WTC11 (cell line): ENCODE results near the gene PPP1R2. TPM values are rescaled to one million over a fixed set of nuclear protein-coding genes. Genes with fewer than 3 reads are reported as not detected.

Experiments
- ATAC-seq: fragments of 200-7000 bp; cut with Tn5 transposase; 2 replicates; pipeline ENCODE4 v1.10.0; 2021; ENCODE audit warnings: mild to moderate bottlenecking, moderate library complexity
- CTCF ChIA-PET: fragments of 300-600 bp; sonication (Branson Sonifier 250); formaldehyde crosslinking; loops from one replicate; lab custom pipeline; 2021; ENCODE audit warnings: antibody characterized with exemption; lab: Charles Lee
- POLR2A ChIA-PET: fragments of 350-600 bp; sonication (Branson Sonifier 250); formaldehyde crosslinking; loops from one replicate; lab custom pipeline; 2021; ENCODE audit warnings: antibody characterized with exemption; lab: Charles Lee
- DNase-seq: peaks from one replicate; pipeline ENCODE4 v3.0.0; 2021; ENCODE audit warnings: low spot score
- H3K27ac Mint-ChIP-seq: 2 replicates; pipeline ENCODE4 v1.8.0; 2021; ENCODE audit warnings: mixed read lengths
- H3K27me3 Mint-ChIP-seq: 2 replicates; pipeline ENCODE4 v1.8.0; 2021; ENCODE audit warnings: low read depth, mild to moderate bottlenecking, moderate library complexity, mixed read lengths
- H3K36me3 Mint-ChIP-seq: 2 replicates; pipeline ENCODE4 v1.8.0; 2021; ENCODE audit warnings: mixed read lengths
- H3K4me1 Mint-ChIP-seq: 2 replicates; pipeline ENCODE4 v1.8.0; 2022; ENCODE audit warnings: mixed read lengths
- H3K4me3 Mint-ChIP-seq: 2 replicates; pipeline ENCODE4 v1.8.0; 2021; ENCODE audit warnings: mild to moderate bottlenecking, moderate library complexity, mixed read lengths
- H3K9me3 Mint-ChIP-seq: 2 replicates; pipeline ENCODE4 v1.8.0; 2021; ENCODE audit warnings: mixed read lengths
- ATF2 ChIP-seq: sonication (generic); formaldehyde crosslinking; IDR thresholded peaks from 2 replicates; pipeline ENCODE4 v1.8.1; 2022; ENCODE audit warnings: low read depth, missing genetic modification reagents, borderline replicate concordance
- ELF4 ChIP-seq: sonication (generic); formaldehyde crosslinking; IDR thresholded peaks from 2 replicates; pipeline ENCODE4 v1.8.1; 2022; ENCODE audit warnings: low read depth, mild to moderate bottlenecking, moderate library complexity, missing genetic modification reagents
- ESRRA ChIP-seq: sonication (generic); formaldehyde crosslinking; IDR thresholded peaks from 2 replicates; pipeline ENCODE4 v1.8.1; 2022; ENCODE audit warnings: mild to moderate bottlenecking, missing genetic modification reagents, borderline replicate concordance
- FOXP1 ChIP-seq: sonication (generic); formaldehyde crosslinking; IDR thresholded peaks from 2 replicates; pipeline ENCODE4 v1.8.0; 2022; ENCODE audit warnings: missing genetic modification reagents, mild to moderate bottlenecking, moderate library complexity, borderline replicate concordance
- IRF2 ChIP-seq: sonication (generic); formaldehyde crosslinking; IDR thresholded peaks from 2 replicates; pipeline ENCODE4 v1.8.0; 2022; ENCODE audit warnings: low read depth, missing genetic modification reagents, borderline replicate concordance
- JAZF1 ChIP-seq: fragments of 250-450 bp; sonication (Bioruptor Pico); IDR thresholded peaks from 2 replicates; pipeline ENCODE4 v1.9.0; 2021; ENCODE audit warnings: moderate library complexity, mild to moderate bottlenecking, inconsistent platforms
- MAX ChIP-seq: sonication (generic); formaldehyde crosslinking; IDR thresholded peaks from 2 replicates; pipeline ENCODE4 v1.8.0; 2022; ENCODE audit warnings: mild to moderate bottlenecking, missing genetic modification reagents
- MXD4 ChIP-seq: fragments of 250-450 bp; sonication (Bioruptor Pico); IDR thresholded peaks from 2 replicates; pipeline ENCODE4 v1.8.0; 2021; ENCODE audit warnings: mild to moderate bottlenecking, moderate library complexity, borderline replicate concordance
- PREB ChIP-seq: sonication (generic); formaldehyde crosslinking; IDR thresholded peaks from 2 replicates; pipeline ENCODE4 v1.8.1; 2022; ENCODE audit warnings: mild to moderate bottlenecking, missing genetic modification reagents, moderate library complexity, borderline replicate concordance
- USF1 ChIP-seq: sonication (generic); formaldehyde crosslinking; IDR thresholded peaks from 2 replicates; pipeline ENCODE4 v1.8.0; 2022; ENCODE audit warnings: mild to moderate bottlenecking, missing genetic modification reagents
- ZNF219 ChIP-seq: sonication (generic); formaldehyde crosslinking; IDR thresholded peaks from 2 replicates; pipeline ENCODE4 v1.8.0; 2023; ENCODE audit warnings: missing genetic modification reagents, mild to moderate bottlenecking, borderline replicate concordance
- ZNF416 ChIP-seq: fragments of 250-450 bp; sonication (Bioruptor Pico); IDR thresholded peaks from 2 replicates; pipeline ENCODE4 v1.9.0; 2021; ENCODE audit warnings: mild to moderate bottlenecking, inconsistent platforms
- ZNF425 ChIP-seq: fragments of 250-450 bp; sonication (Bioruptor Pico); conservative IDR thresholded peaks from 2 replicates; pipeline ENCODE4 v1.9.0; 2021; ENCODE audit warnings: mild to moderate bottlenecking
- ZNF671 ChIP-seq: fragments of 250-450 bp; sonication (Bioruptor Pico); IDR thresholded peaks from 2 replicates; pipeline ENCODE4 v1.8.0; 2021; ENCODE audit warnings: mild to moderate bottlenecking
- ZSCAN18 ChIP-seq: fragments of 250-450 bp; sonication (Bioruptor Pico); IDR thresholded peaks from 2 replicates; pipeline ENCODE4 v2.1.2; 2022; ENCODE audit warnings: mild to moderate bottlenecking, moderate library complexity
- total RNA-seq: library from RNA; stranded (reverse); gene quantifications from 3 replicates; pipeline ENCODE4 v1.2.3, GENCODE V29; 2021

PPP1R2 gene
- total RNA-seq, 1 experiment from 2014 or later = 28.1 TPM

- Mint-ChIP-seq H3K9me3 (no peaks in the 10 kb centered on the region), H3K4me3 (no peak overlapping the region), H3K36me3 (no peaks in the 10 kb centered on the region), H3K27ac (no peak overlapping the region), H3K27me3 (peaks cover 17% of the 10 kb centered on the region), H3K4me1 (peaks cover 12% of the 10 kb centered on the region)
- CTCF ChIA-PET = interaction anchor here (1.3 to 2.3 kb wide), 2 partner anchors 23 to 294 kb away, joined by 3 to 7 read pairs; no protein-coding TSS in a partner anchor
- DNase-seq (no peak), ATAC-seq (no peak)
- POLR2A ChIA-PET = no interaction called here
- no peak for TF ChIP-seq MXD4 (CRISPR knock-in tag)
Measured at GRCh38 chr3:195557322-195557721, 14.2 kb upstream of the PPP1R2 start.

- Mint-ChIP-seq H3K27me3 (peaks cover 21% of the 10 kb centered on the region), H3K27ac (no peak overlapping the region), H3K4me1 (peaks cover 13% of the 10 kb centered on the region), H3K36me3 (no peaks in the 10 kb centered on the region), H3K4me3 (no peak overlapping the region), H3K9me3 (no peaks in the 10 kb centered on the region)
- ChIA-PET POLR2A (no interaction called here), CTCF (interaction anchor here (0.9 to 3.2 kb wide), 8 partner anchors 10 to 303 kb away, joined by 3 to 16 read pairs (median 4); partner anchors contain the start of genes PPP1R2 and XXYLT1)
- ATAC-seq = peak; percentile 81
- TF ChIP-seq FOXP1 (CRISPR knock-in tag) (no peak), USF1 (CRISPR knock-in tag) (peak; percentile 31; the same call in 1 of the 2 replicates), ZNF416 (CRISPR knock-in tag) (no peak), ESRRA (no peak), MAX (CRISPR knock-in tag) (peak; percentile 92; the same call in 1 of the 2 replicates), IRF2 (no peak)
- DNase-seq = peak; percentile 61
Measured at GRCh38 chr3:195556390-195556789, 13.3 kb upstream of the PPP1R2 start.

- TF ChIP-seq ZNF425 (CRISPR knock-in tag) (no peak), ELF4 (no peak), PREB (CRISPR knock-in tag) (no peak), ZNF671 (no peak), ZNF219 (CRISPR knock-in tag) (no peak), ZSCAN18 (CRISPR knock-in tag) (no peak), ATF2 (no peak), JAZF1 (CRISPR knock-in tag) (no peak)
- H3K36me3 Mint-ChIP-seq = no peaks in the 10 kb centered on the region
- ATAC-seq (peak; percentile 83), DNase-seq (no peak)
- H3K4me3 Mint-ChIP-seq = no peak overlapping the region
- peaks cover 31% of the 10 kb centered on the region for H3K27me3 Mint-ChIP-seq
- H3K4me1 Mint-ChIP-seq = peaks cover 18% of the 10 kb centered on the region
- no peak overlapping the region for H3K27ac Mint-ChIP-seq
- no peaks in the 10 kb centered on the region for H3K9me3 Mint-ChIP-seq
- ChIA-PET POLR2A (no interaction called here), CTCF (interaction anchor here (1.6 to 3.2 kb wide), 2 partner anchors 23 to 284 kb away, joined by 4 to 16 read pairs; partner anchors contain the start of gene XXYLT1)
Measured at GRCh38 chr3:195555110-195555509, 12.0 kb upstream of the PPP1R2 start.
